ENCODE measurements around the gene SMYD3. TPM values are rescaled to one million over a fixed set of nuclear protein-coding genes. Genes with fewer than 3 reads are reported as not detected.

SMYD3 gene
- total and polyA plus RNA-seq, 2 of the 13 experiments (the other 11 are each of a cell fraction or from before 2014, with no cell fraction given), result 27.7 to 35.8 TPM

GRCh38 chr1:246037832-246038231 is 469.2 kb downstream of the SMYD3 start:
- in situ Hi-C loops (cut with HindIII; ENCODE audit: extremely low pct_ligation_motif_present, low pct_unique_long_range_greater_than_20kb), result no loop called here
- no TSS peak for BruUV-seq (replicated peaks)
- H3K27ac ChIP-seq (ENCODE audit: extremely low read length, insufficient read depth, low read length), result no peak overlapping the region
- H3K36me3 ChIP-seq (replicated peaks in 1 of 2; ENCODE audit: control insufficient read depth in 1 of 2, insufficient read depth in 2 of 2, low read length in 2 of 2), result no peaks in the 10 kb centered on the region
- no peak overlapping the region for H2AFZ ChIP-seq (ENCODE audit: low read length)
- TF ChIP-seq ELK4 (CRISPR knock-in tag; IDR thresholded peaks at IDR 0.05; ENCODE audit: borderline replicate concordance) (no peak), SMAD3 (CRISPR knock-in tag; IDR thresholded peaks at IDR 0.05) (no peak), ELF4 (CRISPR knock-in tag; IDR thresholded peaks at IDR 0.05; ENCODE audit: borderline replicate concordance) (no peak), NFKB2 (CRISPR knock-in tag; IDR thresholded peaks at IDR 0.05; ENCODE audit: borderline replicate concordance) (no peak), SIN3B (IDR thresholded peaks at IDR 0.05; ENCODE audit: low read length) (no peak), HNF1B (CRISPR knock-in tag; IDR thresholded peaks at IDR 0.05) (no peak), ATF4 (CRISPR knock-in tag; IDR thresholded peaks at IDR 0.05) (no peak), NONO (IDR thresholded peaks at IDR 0.05) (no peak), NONO (CRISPR knock-in tag; conservative IDR thresholded peaks at IDR 0.05) (no peak), HNF4G (IDR thresholded peaks at IDR 0.05; ENCODE audit: borderline replicate concordance, low read depth, low read length) (no peak), HNF4G (CRISPR knock-in tag; IDR thresholded peaks at IDR 0.05; ENCODE audit: borderline replicate concordance, low read depth) (no peak), SNAPC2 (CRISPR knock-in tag; IDR thresholded peaks at IDR 0.05) (no peak), MATR3 (CRISPR knock-in tag; IDR thresholded peaks at IDR 0.05) (no peak), ZNF232 (CRISPR knock-in tag; IDR thresholded peaks at IDR 0.05; ENCODE audit: borderline replicate concordance) (no peak), ZNF343 (CRISPR knock-in tag; IDR thresholded peaks at IDR 0.05) (no peak), SIX4 (CRISPR knock-in tag; IDR thresholded peaks at IDR 0.05) (no peak)
- WGBS (ENCODE audit: low lambda C conversion rate), result 98% methylated on average over 1 of the region's 1 CpG
- ATAC-seq (no peak), FAIRE-seq (no peak), DNase-seq (ENCODE audit: low spot score) (no peak)
- no peaks in the 10 kb centered on the region for H3K9me3 ChIP-seq (ENCODE audit: low read length)
- intact Hi-C loops (cut with micrococcal nuclease; ENCODE audit: unreplicated experiment), result no loop called here
- no peaks in the 10 kb centered on the region for H3K79me2 ChIP-seq (ENCODE audit: insufficient read depth, low read length)
- no peaks in the 10 kb centered on the region for H3K27me3 ChIP-seq (ENCODE audit: control insufficient read depth in 1 of 2, insufficient read depth in 2 of 2, low read length in 2 of 2)
- H4K20me1 ChIP-seq (ENCODE audit: insufficient read depth, low read length), result no peaks in the 10 kb centered on the region
- no peaks in the 10 kb centered on the region for H3K4me1 ChIP-seq (ENCODE audit: insufficient read depth, low read length)
- ChIA-PET CTCF (ENCODE audit: low intra/inter-chr PET ratio, low total read pairs) (no interaction called here), POLR2A (no interaction called here)
- H3K4me2 ChIP-seq (ENCODE audit: low read depth, low read length), result no peak overlapping the region
- H3K4me3 ChIP-seq (replicated peaks in 1 of 3; ENCODE audit: insufficient read depth in 1 of 3, low read depth in 2 of 3, low read length in 3 of 3), result no peak overlapping the region
- no peak overlapping the region for H3K9ac ChIP-seq (ENCODE audit: insufficient read depth, low read depth, low read length)
